Thyroid gland (tissue), 4 donors: ENCODE results near the gene JAK3. TPM values are rescaled to one million over a fixed set of nuclear protein-coding genes. Genes with fewer than 3 reads are reported as not detected.

Source experiments
- DNase-seq, 2 donors: peaks; one replicate each; pipeline ENCODE4 v3.0.0-alpha.2; 2019
- H3K27ac ChIP-seq, 3 donors: fragments of 200-600 bp; sonication (generic); 1 replicate in 2 of 3; 2 replicates in 1 of 3; pipeline ENCODE4 v1.5.1; 2016 to 2019; ENCODE audit warnings: mild to moderate bottlenecking in 1 of 3, moderate library complexity in 1 of 3
- H3K27me3 ChIP-seq: fragments of 200-600 bp; sonication (generic); one replicate; pipeline ENCODE4 v1.5.1; 2019
- H3K36me3 ChIP-seq, 2 donors: fragments of 200-600 bp; sonication (generic); one replicate each; pipeline ENCODE4 v1.5.1; 2016 to 2019
- H3K4me1 ChIP-seq, 2 donors: fragments of 200-600 bp; sonication (generic); one replicate each; pipeline ENCODE4 v1.5.1; 2017 to 2019
- H3K4me3 ChIP-seq, 3 donors: fragments of 200-600 bp; sonication (generic); replicated peaks in 1 of 3; 1 replicate in 2 of 3; 2 replicates in 1 of 3; pipeline ENCODE4 v1.5.1; 2016; ENCODE audit warnings: mild to moderate bottlenecking in 1 of 3
- H3K9me3 ChIP-seq: fragments of 200-600 bp; sonication (generic); one replicate; pipeline ENCODE4 v1.5.1; 2017
- POLR2A ChIP-seq, 2 donors: fragments of 450-650 bp; IDR thresholded peaks; one replicate each; pipeline ENCODE4 v1.6.1; 2017; ENCODE audit warnings: antibody characterized with exemption in 2 of 2, mild to moderate bottlenecking in 2 of 2, moderate library complexity in 1 of 2
- WGBS, 2 donors: methylation state at CpG; one replicate each; pipeline ENCODE4 v1.1.5; 2017; 5-methylcytosine and 5-hydroxymethylcytosine counted together
- intact Hi-C: fragments of 100-400 bp; cut with DNase I; formaldehyde crosslinking; loops from one replicate; pipeline ENCODE4 v1.15.1; 2023
- total RNA-seq, 4 donors: library from RNA; depleted of rRNA; stranded (reverse); fragments of >200 nt; gene quantifications; one replicate each; pipeline ENCODE4 v1.2.3, GENCODE V29; 2016
- TF ChIP-seq, protein P1 (sequence below), 6 experiments: fragments of 200-600 bp in 3 of 6; fragments of 450-650 bp in 3 of 6; sonication (generic) in 3 of 6; IDR thresholded peaks; one replicate each; pipeline ENCODE4 v1.5.1; 2016 to 2019; ENCODE audit warnings: antibody characterized with exemption in 6 of 6, mild to moderate bottlenecking in 2 of 6, inconsistent platforms in 1 of 6, moderate library complexity in 1 of 6

Gene JAK3
- total RNA-seq, 4 donors from 2014 or later = 1.8 to 12.3 (median 5.2) TPM

DNA sequence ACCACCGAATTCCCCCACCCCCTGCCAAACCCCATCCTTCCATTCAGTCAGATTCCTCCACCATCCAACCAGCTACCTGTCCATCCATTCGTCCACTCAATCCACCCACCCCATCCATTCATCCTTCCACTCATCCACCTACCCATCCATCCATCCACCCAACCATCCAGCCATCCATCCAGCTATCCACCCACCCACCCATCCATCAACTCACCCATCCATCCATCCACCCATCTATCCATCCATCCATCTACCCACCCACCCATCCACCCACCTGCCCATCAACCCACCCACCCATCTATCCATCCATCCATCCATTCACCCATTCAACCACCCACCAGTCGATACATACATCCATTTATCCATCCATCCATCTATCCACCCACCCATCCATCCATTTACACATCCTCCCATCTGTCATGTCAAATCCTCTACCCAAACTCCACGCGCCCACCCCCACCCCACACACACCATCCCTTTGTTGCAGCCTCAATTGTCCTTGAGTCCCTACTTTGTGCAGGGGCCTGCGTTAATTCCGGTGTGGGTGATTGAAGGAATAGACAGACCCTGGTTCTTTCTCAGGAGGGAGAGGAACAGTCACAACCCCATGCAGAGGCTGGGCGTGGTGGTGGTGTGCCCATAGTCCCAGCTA lies 18.7 kb upstream of the JAK3 start:
- H3K27me3 ChIP-seq = no peaks in the 10 kb centered on the region
- H3K27ac ChIP-seq = peak overlapping the region; percentile 2 to 84 (median 51)
- peaks cover 43 to 61% of the 10 kb centered on the region in 2 donors for H3K4me1 ChIP-seq
- H3K36me3 ChIP-seq = peaks cover 24 to 29% of the 10 kb centered on the region in 2 donors
- DNase-seq = no peak
- H3K4me3 ChIP-seq = no peak overlapping the region
- 79 to 86% methylated on average over 8 of the region's 8 CpGs for WGBS, 2 donors
- TF ChIP-seq, protein P1, sequence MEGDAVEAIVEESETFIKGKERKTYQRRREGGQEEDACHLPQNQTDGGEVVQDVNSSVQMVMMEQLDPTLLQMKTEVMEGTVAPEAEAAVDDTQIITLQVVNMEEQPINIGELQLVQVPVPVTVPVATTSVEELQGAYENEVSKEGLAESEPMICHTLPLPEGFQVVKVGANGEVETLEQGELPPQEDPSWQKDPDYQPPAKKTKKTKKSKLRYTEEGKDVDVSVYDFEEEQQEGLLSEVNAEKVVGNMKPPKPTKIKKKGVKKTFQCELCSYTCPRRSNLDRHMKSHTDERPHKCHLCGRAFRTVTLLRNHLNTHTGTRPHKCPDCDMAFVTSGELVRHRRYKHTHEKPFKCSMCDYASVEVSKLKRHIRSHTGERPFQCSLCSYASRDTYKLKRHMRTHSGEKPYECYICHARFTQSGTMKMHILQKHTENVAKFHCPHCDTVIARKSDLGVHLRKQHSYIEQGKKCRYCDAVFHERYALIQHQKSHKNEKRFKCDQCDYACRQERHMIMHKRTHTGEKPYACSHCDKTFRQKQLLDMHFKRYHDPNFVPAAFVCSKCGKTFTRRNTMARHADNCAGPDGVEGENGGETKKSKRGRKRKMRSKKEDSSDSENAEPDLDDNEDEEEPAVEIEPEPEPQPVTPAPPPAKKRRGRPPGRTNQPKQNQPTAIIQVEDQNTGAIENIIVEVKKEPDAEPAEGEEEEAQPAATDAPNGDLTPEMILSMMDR (IDR thresholded peaks at IDR 0.05) = no peak
- TF ChIP-seq POLR2A (IDR thresholded peaks at IDR 0.05) = no peak
- no peaks in the 10 kb centered on the region for H3K9me3 ChIP-seq
- intact Hi-C loops = no loop called here

GRCh38 chr19:17865364-17866311 lies 17.9 kb upstream of the JAK3 start:
- H3K36me3 ChIP-seq = peaks cover 24 to 30% of the 10 kb centered on the region in 2 donors
- H3K9me3 ChIP-seq = no peaks in the 10 kb centered on the region
- intact Hi-C loops = no loop called here
- TF ChIP-seq, protein P1 (IDR thresholded peaks at IDR 0.05) = no peak
- TF ChIP-seq POLR2A (IDR thresholded peaks at IDR 0.05) = no peak
- H3K4me1 ChIP-seq = peaks cover 51 to 69% of the 10 kb centered on the region in 2 donors
- 65 to 70% methylated on average over 11 to 13 of the region's 13 CpGs for WGBS, 2 donors
- no peak overlapping the region for H3K4me3 ChIP-seq
- no peaks in the 10 kb centered on the region for H3K27me3 ChIP-seq
- peak overlapping the region in 1 of 3 donors; percentile 84 for H3K27ac ChIP-seq
- DNase-seq = no peak

DNA sequence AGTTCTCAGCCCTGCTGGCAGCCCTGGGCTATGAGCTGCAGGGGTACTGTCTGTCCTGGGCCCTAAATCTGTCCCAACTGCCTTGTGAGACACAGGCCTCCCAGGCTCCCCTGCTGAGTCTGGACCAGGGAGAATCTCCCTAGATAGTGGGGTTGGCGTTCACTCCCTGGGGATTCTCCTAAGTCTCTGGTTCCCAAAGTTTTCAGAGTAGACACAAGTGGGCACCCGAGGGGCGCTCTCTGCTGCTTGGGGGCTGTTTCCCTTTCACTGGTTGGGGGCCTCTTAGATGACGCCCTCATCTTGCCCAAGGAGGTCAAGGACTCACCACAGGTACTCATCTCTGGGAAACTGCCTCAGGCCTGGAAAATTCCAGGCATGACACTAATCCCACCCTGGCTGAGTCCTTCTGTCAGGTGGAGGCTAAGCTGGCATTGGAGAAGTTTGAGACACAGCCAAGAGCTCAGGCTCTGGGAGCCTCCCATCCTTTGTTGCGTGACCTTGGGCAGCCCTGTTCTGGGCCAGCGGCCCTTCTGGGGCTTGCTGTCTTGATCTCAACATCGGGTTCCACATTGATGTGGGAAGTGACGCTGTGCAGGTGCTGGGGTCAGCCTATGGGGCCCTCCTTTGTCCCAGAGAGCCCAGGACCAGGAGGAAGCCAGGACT lies 15.9 kb upstream of the JAK3 start:
- peak overlapping the region; percentile 63 to 85 (median 84) for H3K27ac ChIP-seq
- TF ChIP-seq POLR2A (IDR thresholded peaks at IDR 0.05) = no peak
- TF ChIP-seq, protein P1 (IDR thresholded peaks at IDR 0.05) = no peak
- peaks cover 24 to 30% of the 10 kb centered on the region in 2 donors for H3K36me3 ChIP-seq
- H3K27me3 ChIP-seq = no peaks in the 10 kb centered on the region
- H3K4me1 ChIP-seq = peaks cover 54 to 70% of the 10 kb centered on the region in 2 donors
- no peaks in the 10 kb centered on the region for H3K9me3 ChIP-seq
- 35 to 48% methylated on average over 5 to 8 of the region's 8 CpGs for WGBS, 2 donors
- intact Hi-C loops = loop anchor here (5.0 kb wide), 2 partner anchors 134 to 194 kb away; no protein-coding TSS in a partner anchor
- H3K4me3 ChIP-seq = no peak overlapping the region
- DNase-seq = peak; percentile 88

GRCh38 chr19:17862711-17863519 lies 15.1 kb upstream of the JAK3 start:
- H3K27ac ChIP-seq = peak overlapping the region; percentile 63 to 85 (median 84)
- TF ChIP-seq, protein P1 (IDR thresholded peaks at IDR 0.05) = no peak
- no peak for TF ChIP-seq POLR2A (IDR thresholded peaks at IDR 0.05)
- DNase-seq = peak; percentile 83 to 94
- intact Hi-C loops = loop anchor here (5.0 kb wide), 2 partner anchors 134 to 194 kb away; no protein-coding TSS in a partner anchor
- no peaks in the 10 kb centered on the region for H3K27me3 ChIP-seq
- 30 to 43% methylated on average over 12 to 26 of the region's 31 CpGs for WGBS, 2 donors
- H3K4me1 ChIP-seq = peaks cover 54 to 70% of the 10 kb centered on the region in 2 donors
- H3K36me3 ChIP-seq = peaks cover 24 to 30% of the 10 kb centered on the region in 2 donors
- H3K4me3 ChIP-seq = no peak overlapping the region
- no peaks in the 10 kb centered on the region for H3K9me3 ChIP-seq
